ENCODE measurements around the gene ZBTB17.

DNA sequence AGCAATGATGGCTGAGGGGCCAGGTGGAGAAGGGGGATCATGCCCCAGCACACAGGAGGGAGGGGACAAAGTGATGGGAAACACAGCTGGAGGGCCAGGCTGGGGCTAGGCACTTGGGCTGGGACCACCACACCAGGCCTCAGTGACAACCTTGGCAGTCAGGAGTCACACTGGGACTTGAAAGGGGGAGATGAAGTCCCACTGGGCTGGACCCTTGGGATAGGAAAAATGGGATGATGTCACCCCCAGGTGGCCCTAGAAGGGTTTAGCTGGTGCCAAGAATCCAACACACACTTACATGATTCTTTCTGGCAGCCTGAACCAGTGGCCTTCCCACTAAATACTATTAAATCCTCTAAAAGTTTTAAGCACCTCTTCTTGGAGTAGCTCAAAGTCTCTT lies 17.1 kb downstream of the ZBTB17 start:
- TF ChIP-seq, protein P1, sequence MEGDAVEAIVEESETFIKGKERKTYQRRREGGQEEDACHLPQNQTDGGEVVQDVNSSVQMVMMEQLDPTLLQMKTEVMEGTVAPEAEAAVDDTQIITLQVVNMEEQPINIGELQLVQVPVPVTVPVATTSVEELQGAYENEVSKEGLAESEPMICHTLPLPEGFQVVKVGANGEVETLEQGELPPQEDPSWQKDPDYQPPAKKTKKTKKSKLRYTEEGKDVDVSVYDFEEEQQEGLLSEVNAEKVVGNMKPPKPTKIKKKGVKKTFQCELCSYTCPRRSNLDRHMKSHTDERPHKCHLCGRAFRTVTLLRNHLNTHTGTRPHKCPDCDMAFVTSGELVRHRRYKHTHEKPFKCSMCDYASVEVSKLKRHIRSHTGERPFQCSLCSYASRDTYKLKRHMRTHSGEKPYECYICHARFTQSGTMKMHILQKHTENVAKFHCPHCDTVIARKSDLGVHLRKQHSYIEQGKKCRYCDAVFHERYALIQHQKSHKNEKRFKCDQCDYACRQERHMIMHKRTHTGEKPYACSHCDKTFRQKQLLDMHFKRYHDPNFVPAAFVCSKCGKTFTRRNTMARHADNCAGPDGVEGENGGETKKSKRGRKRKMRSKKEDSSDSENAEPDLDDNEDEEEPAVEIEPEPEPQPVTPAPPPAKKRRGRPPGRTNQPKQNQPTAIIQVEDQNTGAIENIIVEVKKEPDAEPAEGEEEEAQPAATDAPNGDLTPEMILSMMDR (IDR thresholded peaks at IDR 0.05) = no peak
- TF ChIP-seq POLR2A (IDR thresholded peaks at IDR 0.05) (no peak), POLR2AphosphoS5 (IDR thresholded peaks at IDR 0.05; ENCODE audit: insufficient read depth in 1 of 2, low read depth in 1 of 2) (no peak)
